ENCODE results near the gene CAMTA1. TPM values are rescaled to one million over a fixed set of nuclear protein-coding genes. Genes with fewer than 3 reads are reported as not detected.

The CAMTA1 gene
- total and polyA plus RNA-seq, 2 experiments from 2014 or later, result 89.0 to 145 TPM

DNA sequence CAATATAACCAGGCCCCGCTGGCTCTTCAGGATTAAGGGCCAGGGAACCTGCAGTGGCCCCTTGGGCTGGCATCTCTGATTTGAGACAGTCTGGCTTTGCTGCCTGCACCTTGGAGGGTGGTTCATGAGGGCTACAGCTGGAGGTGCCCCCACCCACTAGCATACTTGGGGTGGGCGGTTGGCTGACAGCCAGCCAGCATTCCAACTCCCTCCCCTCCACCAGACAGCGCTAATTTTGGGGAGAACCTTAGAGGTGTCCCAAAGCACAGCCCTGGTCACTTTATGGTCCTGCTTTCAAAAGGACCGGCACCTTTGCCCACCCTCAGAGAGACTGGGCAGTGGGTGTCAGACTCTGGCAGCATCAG is 805.2 kb downstream of the CAMTA1 start:
- no peak for TF ChIP-seq EZH2phosphoT487 (IDR thresholded peaks at IDR 0.05; ENCODE audit: low read depth, severe bottlenecking, unreplicated experiment)
- TF ChIP-seq, protein P1, sequence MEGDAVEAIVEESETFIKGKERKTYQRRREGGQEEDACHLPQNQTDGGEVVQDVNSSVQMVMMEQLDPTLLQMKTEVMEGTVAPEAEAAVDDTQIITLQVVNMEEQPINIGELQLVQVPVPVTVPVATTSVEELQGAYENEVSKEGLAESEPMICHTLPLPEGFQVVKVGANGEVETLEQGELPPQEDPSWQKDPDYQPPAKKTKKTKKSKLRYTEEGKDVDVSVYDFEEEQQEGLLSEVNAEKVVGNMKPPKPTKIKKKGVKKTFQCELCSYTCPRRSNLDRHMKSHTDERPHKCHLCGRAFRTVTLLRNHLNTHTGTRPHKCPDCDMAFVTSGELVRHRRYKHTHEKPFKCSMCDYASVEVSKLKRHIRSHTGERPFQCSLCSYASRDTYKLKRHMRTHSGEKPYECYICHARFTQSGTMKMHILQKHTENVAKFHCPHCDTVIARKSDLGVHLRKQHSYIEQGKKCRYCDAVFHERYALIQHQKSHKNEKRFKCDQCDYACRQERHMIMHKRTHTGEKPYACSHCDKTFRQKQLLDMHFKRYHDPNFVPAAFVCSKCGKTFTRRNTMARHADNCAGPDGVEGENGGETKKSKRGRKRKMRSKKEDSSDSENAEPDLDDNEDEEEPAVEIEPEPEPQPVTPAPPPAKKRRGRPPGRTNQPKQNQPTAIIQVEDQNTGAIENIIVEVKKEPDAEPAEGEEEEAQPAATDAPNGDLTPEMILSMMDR (IDR thresholded peaks at IDR 0.05; ENCODE audit: poor library complexity), result no peak
- TF ChIP-seq EZH2 (IDR thresholded peaks at IDR 0.05; ENCODE audit: borderline replicate concordance), result no peak
- Histone ChIP-seq H3K79me2 (no peaks in the 10 kb centered on the region), H4K20me1 (ENCODE audit: insufficient read depth, poor library complexity, severe bottlenecking) (no peaks in the 10 kb centered on the region), H3K36me3 (replicated peaks; ENCODE audit: insufficient read depth, low read depth) (no peaks in the 10 kb centered on the region), H3K4me3 (no peak overlapping the region), H3K9me2 (replicated peaks; ENCODE audit: insufficient read depth) (no peaks in the 10 kb centered on the region), H3K27ac (no peak overlapping the region), H2AFZ (no peak overlapping the region), H3K4me2 (no peak overlapping the region), H3K27me3 (peaks cover 4% of the 10 kb centered on the region), H3K4me1 (ENCODE audit: insufficient read depth) (peaks cover 5% of the 10 kb centered on the region), H3K9me3 (ENCODE audit: low read depth) (no peaks in the 10 kb centered on the region)
- WGBS (ENCODE audit: low lambda C conversion rate, missing lambda C conversion rate), result 93% methylated on average over 4 of the region's 4 CpGs
- no peak for DNase-seq (ENCODE audit: low spot score)

DNA sequence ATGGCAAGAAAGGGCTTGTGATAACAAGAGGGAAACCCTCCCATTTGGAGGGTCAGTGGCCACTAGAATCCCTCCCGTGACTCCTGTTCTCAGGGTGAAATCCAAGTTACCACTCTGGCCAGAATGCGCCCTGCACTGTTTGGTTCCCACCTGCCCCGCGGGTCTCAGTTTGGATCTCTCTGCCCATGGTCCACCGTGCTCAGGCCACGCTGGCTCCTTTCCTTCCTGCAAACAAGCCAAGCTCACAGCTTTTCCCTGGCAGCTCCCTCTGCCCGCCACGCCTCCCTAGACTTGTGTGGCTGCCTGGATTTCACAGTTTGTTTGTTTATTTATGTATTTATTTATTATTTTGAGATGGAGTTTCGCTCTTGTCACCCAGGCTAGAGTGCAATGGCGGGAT is 806.3 kb downstream of the CAMTA1 start:
- Histone ChIP-seq H3K27ac (no peak overlapping the region), H3K79me2 (no peaks in the 10 kb centered on the region), H3K36me3 (replicated peaks; ENCODE audit: insufficient read depth, low read depth) (no peaks in the 10 kb centered on the region), H3K4me2 (no peak overlapping the region), H3K4me1 (ENCODE audit: insufficient read depth) (peaks cover 1% of the 10 kb centered on the region), H3K4me3 (no peak overlapping the region), H4K20me1 (ENCODE audit: insufficient read depth, poor library complexity, severe bottlenecking) (no peaks in the 10 kb centered on the region), H3K9me2 (replicated peaks; ENCODE audit: insufficient read depth) (no peaks in the 10 kb centered on the region), H3K27me3 (peaks cover 4% of the 10 kb centered on the region), H3K9me3 (ENCODE audit: low read depth) (no peaks in the 10 kb centered on the region), H2AFZ (no peak overlapping the region)
- TF ChIP-seq, protein P1 (IDR thresholded peaks at IDR 0.05; ENCODE audit: poor library complexity), result no peak
- TF ChIP-seq EZH2phosphoT487 (IDR thresholded peaks at IDR 0.05; ENCODE audit: low read depth, severe bottlenecking, unreplicated experiment) (no peak), EZH2 (IDR thresholded peaks at IDR 0.05; ENCODE audit: borderline replicate concordance) (no peak)
- DNase-seq (ENCODE audit: low spot score), result no peak
- 97% methylated on average over 10 of the region's 10 CpGs for WGBS (ENCODE audit: low lambda C conversion rate, missing lambda C conversion rate)

DNA sequence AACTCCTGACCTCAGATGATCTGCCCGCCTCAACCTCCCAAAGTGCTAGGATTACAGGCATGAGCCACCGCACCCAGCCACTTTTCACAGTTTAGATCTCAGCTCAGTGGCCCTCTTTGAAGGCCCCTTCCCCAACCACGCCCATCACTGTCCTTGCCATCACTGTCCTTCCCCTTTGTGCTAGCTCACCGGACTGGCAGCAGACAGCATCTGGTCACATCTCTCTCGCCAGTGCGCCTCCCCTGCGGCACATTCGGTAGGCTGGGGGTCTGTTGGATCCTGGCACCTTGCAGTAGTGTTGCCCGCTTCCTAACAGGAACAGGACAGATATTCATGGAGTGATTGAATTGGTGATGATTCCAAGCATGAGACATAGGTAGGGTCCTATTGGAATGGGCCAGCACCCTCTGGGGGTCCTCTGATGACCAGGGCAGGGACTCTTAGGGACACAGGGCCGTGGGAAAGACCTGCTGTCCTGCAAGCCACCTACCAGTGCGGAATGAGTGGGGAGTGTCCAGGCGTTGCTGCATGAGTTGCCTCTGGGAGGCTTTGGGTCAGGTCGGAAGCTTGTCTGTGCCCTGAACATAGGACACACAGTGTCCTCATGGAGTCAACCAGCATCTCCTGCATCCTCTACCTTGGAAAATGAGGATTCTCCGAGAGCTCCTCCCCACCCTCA is 807.0 kb downstream of the CAMTA1 start:
- H3K4me2 ChIP-seq, result no peak overlapping the region
- no peaks in the 10 kb centered on the region for H4K20me1 ChIP-seq (ENCODE audit: insufficient read depth, poor library complexity, severe bottlenecking)
- H3K4me3 ChIP-seq, result no peak overlapping the region
- no peaks in the 10 kb centered on the region for H3K9me3 ChIP-seq (ENCODE audit: low read depth)
- no peak overlapping the region for H2AFZ ChIP-seq
- no peak overlapping the region for H3K27ac ChIP-seq
- no peaks in the 10 kb centered on the region for H3K4me1 ChIP-seq (ENCODE audit: insufficient read depth)
- 95% methylated on average over 14 of the region's 14 CpGs for WGBS (ENCODE audit: low lambda C conversion rate, missing lambda C conversion rate)
- TF ChIP-seq EZH2phosphoT487 (IDR thresholded peaks at IDR 0.05; ENCODE audit: low read depth, severe bottlenecking, unreplicated experiment), result no peak
- no peak for TF ChIP-seq EZH2 (IDR thresholded peaks at IDR 0.05; ENCODE audit: borderline replicate concordance)
- TF ChIP-seq, protein P1 (IDR thresholded peaks at IDR 0.05; ENCODE audit: poor library complexity), result no peak
- DNase-seq (ENCODE audit: low spot score), result no peak
- H3K79me2 ChIP-seq, result no peaks in the 10 kb centered on the region
- no peaks in the 10 kb centered on the region for H3K9me2 ChIP-seq (replicated peaks; ENCODE audit: insufficient read depth)
- H3K27me3 ChIP-seq, result peaks cover 4% of the 10 kb centered on the region
- H3K36me3 ChIP-seq (replicated peaks; ENCODE audit: insufficient read depth, low read depth), result no peaks in the 10 kb centered on the region

Measured in hepatocyte (in vitro differentiated cells).